D721Med (cell line): ENCODE measurements around the gene MTUS2.

Source experiments
- DNase-seq: peaks from one replicate; pipeline ENCODE4 v3.0.0; 2011; ENCODE audit warnings: low spot score; ENCODE audit not compliant: insufficient read length
- FAIRE-seq: peaks from 2 replicates; lab custom pipeline; 2011; peaks lifted over from hg19 to GRCh38; lab: Jason Lieb, UNC
- TF ChIP-seq, protein P1 (sequence below): IDR thresholded peaks from 2 replicates; pipeline ENCODE4 v1.5.1; 2012; ENCODE audit warnings: mild to moderate bottlenecking, control low read depth; ENCODE audit not compliant: insufficient read depth; ENCODE audit errors: missing control alignments

MTUS2 gene

DNA sequence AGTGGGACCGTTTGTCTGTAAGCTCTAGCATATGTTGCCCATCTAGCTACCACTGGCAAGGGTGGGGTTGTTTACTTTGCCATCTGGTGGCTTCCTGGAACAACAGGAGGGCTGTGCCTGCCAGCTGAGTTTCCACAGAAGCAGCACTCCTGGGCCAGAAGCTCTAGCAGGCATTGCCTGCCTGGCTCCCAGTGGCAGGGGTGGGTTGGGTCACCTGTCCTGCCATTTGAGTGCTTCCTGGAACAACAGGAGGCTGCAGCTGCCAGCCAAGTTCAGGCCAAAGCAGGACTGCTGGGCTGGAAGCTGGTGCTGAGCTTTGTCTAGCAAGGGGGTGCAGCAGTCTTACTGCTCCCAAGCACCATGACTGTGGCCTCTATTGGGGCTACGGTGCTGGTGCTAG lies 239.7 kb downstream of the MTUS2 start:
- TF ChIP-seq, protein P1, sequence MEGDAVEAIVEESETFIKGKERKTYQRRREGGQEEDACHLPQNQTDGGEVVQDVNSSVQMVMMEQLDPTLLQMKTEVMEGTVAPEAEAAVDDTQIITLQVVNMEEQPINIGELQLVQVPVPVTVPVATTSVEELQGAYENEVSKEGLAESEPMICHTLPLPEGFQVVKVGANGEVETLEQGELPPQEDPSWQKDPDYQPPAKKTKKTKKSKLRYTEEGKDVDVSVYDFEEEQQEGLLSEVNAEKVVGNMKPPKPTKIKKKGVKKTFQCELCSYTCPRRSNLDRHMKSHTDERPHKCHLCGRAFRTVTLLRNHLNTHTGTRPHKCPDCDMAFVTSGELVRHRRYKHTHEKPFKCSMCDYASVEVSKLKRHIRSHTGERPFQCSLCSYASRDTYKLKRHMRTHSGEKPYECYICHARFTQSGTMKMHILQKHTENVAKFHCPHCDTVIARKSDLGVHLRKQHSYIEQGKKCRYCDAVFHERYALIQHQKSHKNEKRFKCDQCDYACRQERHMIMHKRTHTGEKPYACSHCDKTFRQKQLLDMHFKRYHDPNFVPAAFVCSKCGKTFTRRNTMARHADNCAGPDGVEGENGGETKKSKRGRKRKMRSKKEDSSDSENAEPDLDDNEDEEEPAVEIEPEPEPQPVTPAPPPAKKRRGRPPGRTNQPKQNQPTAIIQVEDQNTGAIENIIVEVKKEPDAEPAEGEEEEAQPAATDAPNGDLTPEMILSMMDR: no peak
- DNase-seq (no peak), FAIRE-seq (no peak)

DNA sequence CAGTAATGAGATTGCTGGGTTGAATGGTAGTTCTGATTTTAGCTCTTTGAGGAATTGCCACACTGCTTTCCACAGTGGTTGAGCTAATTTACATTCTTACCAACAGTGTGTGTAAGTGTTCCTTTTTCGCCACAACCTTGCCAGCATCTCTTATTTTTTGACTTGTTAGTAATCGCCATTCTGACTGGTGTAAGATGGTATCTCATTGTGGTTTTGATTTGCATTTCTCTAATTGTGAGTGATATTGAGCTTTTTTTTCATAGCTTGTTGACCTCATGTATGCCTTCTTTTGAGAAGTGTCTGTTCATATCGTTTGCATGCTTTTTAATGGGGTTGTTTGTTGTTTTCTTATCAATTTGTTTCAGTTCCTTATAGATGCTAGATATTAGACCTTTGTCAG lies 245.0 kb downstream of the MTUS2 start:
- no peak for FAIRE-seq
- TF ChIP-seq, protein P1: no peak

DNA sequence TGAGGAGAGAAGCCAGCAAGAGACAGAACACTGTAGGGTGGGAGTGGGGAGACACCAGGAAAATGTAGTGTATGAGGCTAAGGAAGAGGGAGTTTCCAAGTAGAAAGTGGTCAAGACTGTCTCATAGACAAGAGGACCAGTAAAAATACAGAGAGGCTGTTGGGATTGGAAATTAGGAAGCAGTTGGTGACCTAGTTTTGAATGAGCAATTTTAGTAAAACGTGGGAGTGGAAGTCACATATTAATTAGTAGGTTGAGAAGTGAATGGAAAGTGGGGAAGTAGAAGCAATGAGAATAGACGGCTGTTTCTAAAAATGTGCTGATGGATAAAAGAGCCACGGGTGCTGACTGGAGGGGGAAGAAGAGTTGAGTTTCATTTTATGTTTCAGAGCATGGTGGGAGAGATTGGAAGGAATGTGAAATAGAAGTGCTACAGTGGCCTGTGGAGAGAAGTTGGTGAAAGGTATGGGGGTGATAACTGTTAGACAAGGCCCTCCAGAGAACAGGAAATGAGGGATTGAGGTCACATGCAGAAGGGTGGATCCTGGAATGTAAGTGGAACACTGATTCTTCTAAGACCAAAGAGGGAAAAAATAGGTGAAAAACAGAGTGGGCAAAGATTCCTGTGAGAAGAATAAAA lies 247.3 kb downstream of the MTUS2 start:
- FAIRE-seq (no peak), DNase-seq (no peak)
- TF ChIP-seq, protein P1: no peak

More for the DNA sequence above, 245.0 kb downstream of the MTUS2 start:
- DNase-seq: no peak

DNA sequence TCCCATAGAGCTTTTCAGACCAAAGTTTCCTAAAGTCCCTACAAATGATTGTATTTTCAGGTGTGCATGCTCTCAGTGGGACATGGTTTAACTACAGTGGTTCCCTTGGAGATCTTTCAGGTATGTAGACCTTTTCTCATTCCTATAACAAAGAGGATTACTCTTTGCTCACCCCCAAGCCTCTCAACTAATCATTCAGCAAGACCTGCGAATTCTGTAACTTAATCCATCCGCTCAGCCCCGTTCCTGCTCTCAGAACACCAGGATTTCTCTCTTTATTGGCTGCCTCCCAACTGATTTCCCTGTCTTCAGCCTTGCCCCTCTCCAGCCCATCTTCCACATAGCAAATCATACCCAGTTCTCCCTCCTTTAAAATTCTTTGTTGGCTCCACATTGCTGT lies 253.6 kb downstream of the MTUS2 start:
- no peak for FAIRE-seq
- TF ChIP-seq, protein P1: no peak
- DNase-seq: no peak

DNA sequence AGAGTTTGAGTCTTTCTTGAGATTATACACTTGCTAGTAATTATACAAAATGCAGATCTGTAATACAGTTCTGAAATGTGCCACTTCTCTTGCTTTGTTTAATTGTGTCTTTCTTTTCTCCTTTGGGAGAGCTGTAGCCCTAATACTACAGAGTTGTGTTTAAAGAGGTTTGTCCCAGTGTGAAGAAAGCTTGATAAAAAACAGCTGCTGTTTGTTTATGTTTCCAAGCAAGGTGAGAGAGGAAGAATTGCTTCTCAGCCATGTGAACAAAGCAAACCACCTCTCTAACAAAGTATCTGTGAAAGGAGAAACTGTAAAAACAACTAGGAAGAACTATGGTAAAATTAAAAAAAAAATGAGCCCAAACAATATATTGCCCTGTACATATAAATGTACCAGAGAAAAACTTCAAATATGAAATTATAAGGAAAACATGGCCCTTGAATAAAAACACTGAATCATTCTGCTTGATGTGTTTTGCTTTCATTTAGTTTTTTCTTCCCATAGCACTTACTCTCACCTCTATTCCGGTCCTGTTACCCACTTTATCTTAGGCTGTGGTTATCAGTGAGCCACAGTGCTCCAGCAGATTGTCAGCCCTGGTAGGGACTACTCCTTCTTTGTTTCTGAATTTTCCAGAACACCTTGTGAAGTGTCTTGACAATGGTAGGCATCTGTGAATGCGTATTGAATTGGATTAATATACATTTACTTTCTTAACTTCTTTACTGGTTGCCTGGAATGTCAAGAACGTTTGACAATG lies 257.1 kb downstream of the MTUS2 start:
- DNase-seq (no peak), FAIRE-seq (no peak)
- TF ChIP-seq, protein P1: no peak

DNA sequence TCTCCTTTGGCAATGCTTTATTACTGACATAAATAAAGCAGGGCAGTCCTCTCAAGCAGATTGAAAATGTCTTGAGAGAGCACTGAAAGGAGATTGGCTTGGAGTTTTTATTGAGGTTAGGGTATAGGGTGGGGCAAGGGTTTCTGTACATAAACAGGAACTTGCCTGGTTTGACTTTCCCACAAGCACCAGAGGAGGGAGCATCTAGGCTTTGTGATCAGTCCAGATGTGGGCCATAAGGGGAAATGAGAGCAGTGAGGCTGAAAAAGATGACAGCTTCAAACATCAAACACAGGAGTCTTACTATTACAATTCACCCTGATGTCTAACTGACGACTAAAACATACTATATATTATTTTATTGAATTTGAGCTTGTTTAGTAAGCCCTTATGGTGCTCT lies 260.9 kb downstream of the MTUS2 start:
- FAIRE-seq (no peak), DNase-seq (no peak)
- TF ChIP-seq, protein P1: no peak
